ENCODE results near the gene NT5C2. TPM values are rescaled to one million over a fixed set of nuclear protein-coding genes. Genes with fewer than 3 reads are reported as not detected.

The NT5C2 gene
- total RNA-seq, 2 experiments from 2014 or later, result 64.4 to 64.9 TPM

DNA sequence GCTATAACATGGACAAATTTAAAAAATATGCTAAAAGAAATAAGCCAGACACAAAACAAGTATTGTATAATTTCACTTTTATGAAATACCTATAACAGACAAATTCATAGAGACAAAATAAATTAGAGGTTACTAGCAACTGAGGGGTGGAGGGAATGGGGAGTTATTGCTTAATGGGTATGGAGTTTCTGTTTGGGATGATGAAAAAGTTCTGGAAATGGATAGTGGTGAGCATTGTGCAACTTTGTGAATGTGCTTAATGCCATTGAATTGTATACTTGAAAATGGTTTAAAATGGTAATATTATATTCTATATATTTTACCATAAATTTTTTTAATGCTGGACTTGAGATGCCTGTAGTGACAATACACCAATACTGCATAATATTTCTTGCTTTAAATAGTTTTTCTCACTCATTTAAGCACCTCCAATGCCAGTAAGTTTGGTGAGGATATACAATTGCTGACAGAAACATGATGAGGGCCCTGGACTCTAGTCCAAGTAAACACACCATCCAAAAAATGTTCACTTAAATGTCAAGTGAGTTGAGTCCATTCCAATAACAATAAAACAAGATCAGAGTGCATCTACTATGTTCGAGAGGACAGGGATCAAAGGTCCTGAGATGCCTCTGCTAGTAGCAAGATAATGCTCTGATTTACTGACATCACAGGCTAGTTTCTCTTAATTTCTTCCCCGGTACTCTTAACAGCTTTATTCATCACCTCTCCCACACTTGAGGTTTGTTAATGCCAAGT lies 71.9 kb downstream of the NT5C2 start:
- no peak overlapping the region for H3K4me3 Mint-ChIP-seq
- DNase-seq, result no peak
- no peak for ATAC-seq
- CTCF ChIA-PET, result no interaction called here
- peaks cover 11% of the 10 kb centered on the region for H3K36me3 Mint-ChIP-seq
- H3K4me1 Mint-ChIP-seq, result peaks cover 17% of the 10 kb centered on the region
- no peak overlapping the region for H3K27ac Mint-ChIP-seq
- no peaks in the 10 kb centered on the region for H3K27me3 Mint-ChIP-seq
- no peaks in the 10 kb centered on the region for H3K9me3 Mint-ChIP-seq (ENCODE audit: low read depth)

DNA sequence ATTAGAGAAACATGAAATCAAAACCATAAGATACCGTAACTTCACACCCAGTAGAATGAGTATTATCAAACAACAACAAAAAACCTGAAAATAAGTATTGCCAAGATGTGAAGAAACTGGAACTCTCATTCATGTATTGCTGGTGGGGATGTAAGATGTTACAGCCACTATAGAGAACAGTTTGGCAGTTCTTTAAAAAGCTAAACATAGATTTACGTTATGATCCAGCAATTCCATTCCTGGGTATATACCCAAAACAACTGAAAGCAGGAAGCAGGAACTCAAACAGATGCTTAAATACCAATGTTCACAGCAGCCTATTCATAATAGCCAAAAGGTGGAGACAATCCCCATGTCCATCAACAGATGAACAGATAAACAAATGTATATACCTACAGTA lies 72.5 kb downstream of the NT5C2 start:
- H3K27me3 Mint-ChIP-seq, result no peaks in the 10 kb centered on the region
- H3K36me3 Mint-ChIP-seq, result peaks cover 8% of the 10 kb centered on the region
- peaks cover 11% of the 10 kb centered on the region for H3K4me1 Mint-ChIP-seq
- DNase-seq (no peak), ATAC-seq (no peak)
- no peak overlapping the region for H3K4me3 Mint-ChIP-seq
- no peak overlapping the region for H3K27ac Mint-ChIP-seq
- H3K9me3 Mint-ChIP-seq (ENCODE audit: low read depth), result no peaks in the 10 kb centered on the region
- CTCF ChIA-PET, result no interaction called here

DNA sequence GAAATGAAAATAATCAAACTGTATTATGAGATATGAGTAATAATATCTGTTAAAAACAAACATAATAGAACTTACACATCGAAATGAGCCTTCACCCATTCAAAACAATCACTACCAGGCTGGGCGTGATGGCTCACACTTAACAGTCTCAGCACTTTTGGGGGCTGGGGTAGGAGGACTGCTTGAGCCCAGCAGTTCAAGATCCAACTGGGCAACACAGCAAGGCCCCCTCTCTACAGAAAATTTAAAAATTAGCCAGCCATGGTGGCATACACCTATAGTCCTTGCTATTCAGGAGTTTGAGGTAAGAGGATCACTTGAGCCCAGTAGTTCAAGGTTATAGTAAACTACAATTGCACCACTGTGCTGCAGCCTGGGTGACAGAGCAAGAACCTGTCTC lies 75.8 kb downstream of the NT5C2 start:
- Mint-ChIP-seq H3K4me3 (no peak overlapping the region), H3K36me3 (peaks cover 9% of the 10 kb centered on the region), H3K27me3 (no peaks in the 10 kb centered on the region), H3K27ac (no peak overlapping the region), H3K9me3 (ENCODE audit: low read depth) (no peaks in the 10 kb centered on the region), H3K4me1 (peaks cover 9% of the 10 kb centered on the region)
- no peak for ATAC-seq
- no peak for DNase-seq
- CTCF ChIA-PET, result no interaction called here

DNA sequence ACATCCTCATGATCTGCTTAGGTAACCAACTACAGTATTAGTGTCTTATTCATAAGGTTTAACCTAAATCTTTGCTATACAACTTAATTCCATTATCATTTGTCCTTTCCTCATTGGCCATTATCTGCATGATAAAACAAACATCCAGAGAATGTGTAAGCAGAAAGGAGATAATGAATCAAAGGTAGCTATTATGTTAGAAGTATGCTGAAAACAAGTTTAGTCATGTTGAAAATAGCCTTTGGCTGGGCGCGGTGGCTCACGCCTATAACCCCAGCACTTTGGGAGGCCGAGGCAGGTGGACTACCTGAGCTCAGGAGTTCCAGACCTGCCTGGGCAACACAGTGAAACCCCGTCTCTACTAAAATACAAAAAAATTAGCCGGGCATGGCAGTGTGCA lies 78.2 kb downstream of the NT5C2 start:
- Mint-ChIP-seq H3K27ac (no peak overlapping the region), H3K4me3 (no peak overlapping the region), H3K36me3 (peaks cover 17% of the 10 kb centered on the region), H3K9me3 (ENCODE audit: low read depth) (no peaks in the 10 kb centered on the region), H3K27me3 (no peaks in the 10 kb centered on the region), H3K4me1 (peaks cover 23% of the 10 kb centered on the region)
- CTCF ChIA-PET, result no interaction called here
- DNase-seq (no peak), ATAC-seq (no peak)

DNA sequence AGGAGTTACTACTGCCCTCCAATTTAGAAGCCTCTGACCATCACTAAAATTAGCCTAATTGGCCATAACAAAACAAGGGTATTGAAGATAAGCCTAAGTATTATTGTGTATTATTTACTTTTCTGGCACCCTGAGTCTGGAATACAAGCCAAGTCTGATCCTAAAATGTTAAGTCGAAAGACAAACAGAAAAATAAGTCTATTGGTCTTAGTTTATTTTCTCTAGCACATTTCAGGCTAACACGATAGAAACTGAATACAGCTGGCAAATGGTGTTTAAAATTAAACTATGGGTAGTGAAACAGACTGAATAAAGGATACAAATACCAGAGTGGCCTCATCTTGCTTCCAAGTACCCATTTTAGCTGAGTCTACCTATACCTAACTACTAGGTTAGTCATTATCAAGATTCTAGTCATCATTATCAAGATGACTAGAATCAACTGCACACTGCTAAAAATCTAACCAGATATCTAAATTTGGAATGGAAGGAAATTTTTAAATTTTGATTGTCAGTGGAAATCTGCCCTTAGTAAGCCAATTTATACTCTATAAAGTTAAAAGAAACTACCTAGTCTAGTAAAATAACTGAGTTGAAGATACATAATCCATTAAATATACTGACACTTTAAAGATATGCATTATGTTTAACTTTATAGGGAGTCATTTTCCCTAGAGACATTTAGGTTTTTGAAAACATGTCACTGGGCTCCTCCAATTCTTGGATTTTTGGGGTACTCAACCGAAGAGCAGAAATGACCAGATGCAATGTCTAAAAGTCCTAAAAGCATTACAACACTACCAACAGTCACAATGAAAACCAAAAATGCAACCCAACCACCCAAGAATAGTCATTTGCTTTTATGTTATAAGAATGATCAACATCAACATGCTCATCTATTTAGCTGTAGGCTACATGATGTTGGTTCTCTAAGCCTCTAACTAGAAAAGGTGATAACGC lies 80.9 kb downstream of the NT5C2 start:
- DNase-seq (no peak), ATAC-seq (peak; percentile 42)
- H3K36me3 Mint-ChIP-seq, result peaks cover 20% of the 10 kb centered on the region
- no peak overlapping the region for H3K27ac Mint-ChIP-seq
- H3K9me3 Mint-ChIP-seq (ENCODE audit: low read depth), result no peaks in the 10 kb centered on the region
- H3K27me3 Mint-ChIP-seq, result no peaks in the 10 kb centered on the region
- peaks cover 23% of the 10 kb centered on the region for H3K4me1 Mint-ChIP-seq
- H3K4me3 Mint-ChIP-seq, result no peak overlapping the region
- CTCF ChIA-PET, result interaction anchor here (2.1 kb wide), 1 partner anchor 132 kb away, joined by 6 read pairs; no protein-coding TSS in a partner anchor

DNA sequence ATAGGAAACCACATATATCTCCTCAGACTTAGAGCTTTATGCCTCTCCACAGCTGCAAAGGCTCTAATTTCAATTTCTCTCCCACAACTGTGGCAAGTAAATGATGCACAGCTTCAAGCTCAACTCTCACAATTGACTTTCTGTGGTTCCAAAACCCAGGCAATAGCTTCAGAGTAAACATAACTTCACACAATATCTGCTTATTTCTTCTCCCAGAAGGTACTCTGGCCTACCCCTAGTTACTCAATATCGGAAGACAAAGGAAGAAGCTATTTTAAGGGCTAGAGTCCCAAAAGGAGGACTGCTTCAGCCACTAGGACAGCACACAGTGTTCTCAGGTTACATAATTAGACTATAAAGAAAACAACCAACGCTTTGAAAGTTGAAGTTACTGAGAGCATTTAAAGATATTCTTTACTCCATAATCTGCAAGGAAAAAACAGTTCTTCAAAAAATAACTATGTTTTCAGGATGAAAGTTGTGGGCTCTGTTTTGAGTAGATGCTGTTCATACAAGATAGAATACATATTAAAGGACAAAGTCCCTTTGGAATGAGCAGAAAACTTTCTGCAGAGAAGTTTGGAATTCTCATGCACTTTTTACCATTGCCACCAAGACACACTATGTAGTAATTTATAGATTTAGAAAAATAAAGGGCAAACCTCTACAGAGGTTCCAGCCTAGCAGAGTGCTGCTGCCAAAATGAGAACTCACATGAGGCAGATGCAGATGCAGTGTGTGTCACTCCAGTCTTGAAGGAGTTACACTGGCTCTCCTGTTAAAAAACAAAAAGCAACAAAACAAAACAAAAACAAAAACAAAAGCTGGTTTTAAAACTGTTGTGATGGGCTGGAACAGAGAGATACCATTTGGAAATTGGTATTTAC lies 81.8 kb downstream of the NT5C2 start:
- no peaks in the 10 kb centered on the region for H3K27me3 Mint-ChIP-seq
- DNase-seq (no peak), ATAC-seq (no peak)
- no peaks in the 10 kb centered on the region for H3K9me3 Mint-ChIP-seq (ENCODE audit: low read depth)
- H3K27ac Mint-ChIP-seq, result no peak overlapping the region
- H3K4me3 Mint-ChIP-seq, result no peak overlapping the region
- peaks cover 20% of the 10 kb centered on the region for H3K36me3 Mint-ChIP-seq
- CTCF ChIA-PET, result interaction anchor here (0.7 to 3.1 kb wide), 3 partner anchors 133 to 201 kb away, joined by 3 to 8 read pairs (median 6); no protein-coding TSS in a partner anchor
- H3K4me1 Mint-ChIP-seq, result peaks cover 23% of the 10 kb centered on the region

DNA sequence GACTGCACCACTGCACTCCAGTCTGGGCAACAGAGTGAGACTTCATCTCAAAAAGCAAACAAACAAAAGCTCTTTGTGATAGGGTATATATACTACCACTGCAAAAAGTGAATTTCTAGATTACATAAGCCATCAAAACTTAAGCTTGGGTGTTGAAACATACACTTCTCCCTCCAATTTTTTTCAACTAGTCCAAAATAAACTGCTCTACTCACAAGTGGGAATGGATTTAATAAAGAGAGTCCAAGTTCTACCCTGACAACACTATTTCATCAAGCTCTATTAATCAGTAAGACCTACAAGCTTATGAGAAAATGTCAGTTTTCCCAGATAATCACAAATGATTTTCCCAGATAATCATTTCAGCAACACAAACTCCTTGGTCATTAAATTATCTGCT lies 82.7 kb downstream of the NT5C2 start:
- H3K4me3 Mint-ChIP-seq, result no peak overlapping the region
- ATAC-seq, result no peak
- no peak overlapping the region for H3K27ac Mint-ChIP-seq
- H3K4me1 Mint-ChIP-seq, result peaks cover 23% of the 10 kb centered on the region
- CTCF ChIA-PET, result interaction anchor here (0.7 to 3.1 kb wide), 2 partner anchors 134 to 200 kb away, joined by 3 to 8 read pairs; no protein-coding TSS in a partner anchor
- H3K27me3 Mint-ChIP-seq, result no peaks in the 10 kb centered on the region
- H3K9me3 Mint-ChIP-seq (ENCODE audit: low read depth), result no peaks in the 10 kb centered on the region
- no peak for DNase-seq
- H3K36me3 Mint-ChIP-seq, result peaks cover 20% of the 10 kb centered on the region

DNA sequence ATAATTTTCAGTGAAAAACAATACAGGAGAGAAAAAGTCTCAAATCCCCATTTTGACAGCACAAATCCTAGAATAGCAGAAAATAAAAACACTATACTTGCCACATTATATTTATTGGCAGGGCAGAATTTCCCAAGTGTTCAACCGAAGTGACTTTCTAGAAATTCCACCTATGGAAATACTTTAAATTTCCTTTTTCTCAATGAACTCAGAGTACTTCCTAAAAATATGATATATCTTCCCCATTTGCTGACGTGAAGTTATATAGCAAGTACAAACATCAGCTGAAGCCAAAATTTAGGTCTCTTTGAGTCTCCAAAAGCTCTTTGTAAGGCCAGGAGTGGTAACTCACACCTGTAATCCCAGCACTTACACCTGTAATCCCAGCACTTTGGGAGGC lies 83.3 kb downstream of the NT5C2 start:
- H3K9me3 Mint-ChIP-seq (ENCODE audit: low read depth), result no peaks in the 10 kb centered on the region
- no peak for ATAC-seq

DNA sequence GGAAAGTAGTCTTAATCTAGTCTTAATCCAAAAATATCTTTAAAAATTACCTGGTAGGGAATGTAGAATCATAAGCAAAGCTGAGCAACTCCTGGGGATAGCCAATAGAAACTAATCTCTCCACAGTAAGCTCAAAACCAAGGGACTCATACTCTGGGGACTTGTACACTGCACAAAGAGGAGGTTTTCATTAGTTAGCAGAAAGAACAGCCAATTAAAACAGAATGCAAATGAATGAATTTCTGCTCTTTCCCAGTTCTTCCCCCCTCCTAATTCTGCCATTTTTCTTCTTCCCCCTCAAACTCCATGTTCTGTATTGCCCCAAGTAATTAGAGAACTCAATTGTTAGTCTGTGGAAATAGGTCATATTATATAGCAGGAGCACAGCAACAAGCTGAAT lies 86.5 kb downstream of the NT5C2 start:
- no peak for ATAC-seq
- peaks cover 17% of the 10 kb centered on the region for H3K36me3 Mint-ChIP-seq

More for the DNA sequence above, 83.3 kb downstream of the NT5C2 start:
- CTCF ChIA-PET, result interaction anchor here (3.1 kb wide), 1 partner anchor 135 kb away, joined by 8 read pairs; no protein-coding TSS in a partner anchor
- Mint-ChIP-seq H3K4me1 (peaks cover 23% of the 10 kb centered on the region), H3K27ac (no peak overlapping the region), H3K27me3 (no peaks in the 10 kb centered on the region), H3K4me3 (no peak overlapping the region), H3K36me3 (peaks cover 21% of the 10 kb centered on the region)
- DNase-seq, result no peak

DNA sequence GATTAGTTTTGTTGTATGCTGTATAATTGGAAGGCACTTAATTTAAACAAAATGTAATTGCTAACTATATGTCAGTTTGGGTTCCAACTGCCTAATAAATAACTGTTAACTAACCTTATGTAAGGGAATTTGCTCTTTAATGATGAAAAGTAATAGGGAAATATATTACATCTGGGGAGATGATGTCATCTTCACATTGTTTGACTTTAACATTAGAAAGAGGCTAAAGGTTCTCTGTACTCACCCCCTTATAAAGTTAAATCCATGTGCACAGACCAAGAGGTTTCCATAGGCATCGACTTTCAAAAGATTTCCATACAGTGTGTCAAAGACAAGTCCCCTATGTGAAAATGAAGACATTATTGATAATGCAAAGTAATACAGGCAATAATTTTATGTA lies 87.6 kb downstream of the NT5C2 start:
- no peak overlapping the region for H3K4me3 Mint-ChIP-seq
- CTCF ChIA-PET, result interaction anchor here (0.6 kb wide), 1 partner anchor 230 kb away, joined by 5 read pairs; no protein-coding TSS in a partner anchor
- H3K27me3 Mint-ChIP-seq, result no peaks in the 10 kb centered on the region
- peaks cover 3% of the 10 kb centered on the region for H3K4me1 Mint-ChIP-seq
- DNase-seq (no peak), ATAC-seq (no peak)
- no peaks in the 10 kb centered on the region for H3K9me3 Mint-ChIP-seq (ENCODE audit: low read depth)
- no peak overlapping the region for H3K27ac Mint-ChIP-seq
- H3K36me3 Mint-ChIP-seq, result peaks cover 15% of the 10 kb centered on the region

More for the DNA sequence above, 86.5 kb downstream of the NT5C2 start:
- H3K27me3 Mint-ChIP-seq, result no peaks in the 10 kb centered on the region
- H3K4me1 Mint-ChIP-seq, result peaks cover 10% of the 10 kb centered on the region
- DNase-seq, result no peak
- no peak overlapping the region for H3K4me3 Mint-ChIP-seq
- CTCF ChIA-PET, result no interaction called here
- H3K9me3 Mint-ChIP-seq (ENCODE audit: low read depth), result no peaks in the 10 kb centered on the region
- H3K27ac Mint-ChIP-seq, result no peak overlapping the region

DNA sequence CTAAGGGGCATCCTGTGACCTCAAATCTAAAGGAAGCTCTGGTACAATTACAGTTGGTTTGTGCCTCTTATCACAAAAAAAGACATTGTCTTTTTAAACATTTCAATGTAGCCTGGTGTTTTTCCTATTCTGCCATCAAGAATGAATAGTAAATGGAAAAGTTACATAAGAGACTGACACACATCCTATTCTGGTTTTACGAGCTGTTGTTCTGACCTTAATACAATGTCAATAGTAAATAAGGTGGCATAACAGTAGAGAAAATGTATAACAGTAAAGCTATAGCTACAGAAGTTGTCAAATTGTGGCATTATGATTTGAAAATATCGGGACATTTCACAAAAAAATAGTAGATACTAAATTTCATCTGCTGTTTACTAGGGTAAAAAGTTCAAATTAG lies 88.4 kb downstream of the NT5C2 start:
- peaks cover 3% of the 10 kb centered on the region for H3K4me1 Mint-ChIP-seq
- peaks cover 18% of the 10 kb centered on the region for H3K36me3 Mint-ChIP-seq
- no peaks in the 10 kb centered on the region for H3K9me3 Mint-ChIP-seq (ENCODE audit: low read depth)
- CTCF ChIA-PET, result interaction anchor here (0.6 to 0.8 kb wide), 2 partner anchors 187 to 230 kb away, joined by 3 to 5 read pairs; partner anchors contain the start of gene CNNM2
- no peak overlapping the region for H3K27ac Mint-ChIP-seq
- no peak overlapping the region for H3K4me3 Mint-ChIP-seq
- DNase-seq (no peak), ATAC-seq (no peak)
- H3K27me3 Mint-ChIP-seq, result no peaks in the 10 kb centered on the region

DNA sequence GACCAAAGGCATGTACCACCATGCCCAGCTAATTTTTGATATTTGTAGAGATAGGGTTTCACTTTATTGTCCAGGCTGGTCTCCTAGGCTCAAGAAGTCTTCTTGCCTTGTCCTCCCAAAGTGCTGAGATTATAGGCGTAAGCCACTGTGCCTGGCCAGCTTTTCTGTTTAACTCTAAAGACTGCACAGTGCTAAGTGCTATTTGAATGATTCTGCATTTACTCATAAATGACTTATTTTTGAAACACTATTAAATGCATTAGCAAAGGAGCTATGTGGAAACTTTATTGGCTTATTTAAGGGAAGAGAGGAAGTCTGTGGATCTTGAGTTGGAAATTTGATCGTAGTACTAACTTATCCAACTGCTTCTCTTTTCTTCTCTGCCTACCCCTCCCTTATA lies 89.1 kb downstream of the NT5C2 start:
- H3K27me3 Mint-ChIP-seq, result no peaks in the 10 kb centered on the region

DNA sequence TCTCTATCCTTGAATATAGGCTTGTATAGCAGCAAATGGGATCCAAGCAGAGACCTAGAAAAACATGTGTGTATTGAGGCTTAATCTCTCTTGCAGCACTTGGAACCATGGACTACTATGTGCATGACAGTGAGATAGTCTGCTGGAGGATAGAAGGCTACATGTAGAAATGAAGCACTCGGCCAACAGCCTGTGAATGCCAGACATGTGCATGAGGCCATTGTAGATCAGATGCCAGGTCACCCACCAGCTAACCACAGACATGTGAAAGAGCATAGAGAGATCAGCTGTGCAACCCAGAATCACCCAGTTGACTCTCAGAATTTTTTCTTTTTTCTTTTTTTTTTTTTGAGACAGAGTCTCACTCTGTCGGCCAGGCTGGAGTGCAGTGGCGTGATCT lies 90.9 kb downstream of the NT5C2 start:
- Mint-ChIP-seq H3K27ac (no peak overlapping the region), H3K9me3 (ENCODE audit: low read depth) (no peaks in the 10 kb centered on the region), H3K36me3 (peaks cover 24% of the 10 kb centered on the region), H3K4me1 (peaks cover 3% of the 10 kb centered on the region), H3K27me3 (no peaks in the 10 kb centered on the region), H3K4me3 (no peak overlapping the region)
- DNase-seq (no peak), ATAC-seq (no peak)
- CTCF ChIA-PET, result no interaction called here

More for the DNA sequence above, 89.1 kb downstream of the NT5C2 start:
- Mint-ChIP-seq H3K9me3 (ENCODE audit: low read depth) (no peaks in the 10 kb centered on the region), H3K4me3 (no peak overlapping the region), H3K27ac (no peak overlapping the region), H3K4me1 (peaks cover 3% of the 10 kb centered on the region), H3K36me3 (peaks cover 18% of the 10 kb centered on the region)
- DNase-seq (no peak), ATAC-seq (no peak)
- CTCF ChIA-PET, result no interaction called here
